HG03565 (cell line): ENCODE results near the gene CXCR1.
"Not testable (repeated sequence)": the region's sequence is repeated elsewhere in the genome, so short reads cannot be mapped to it uniquely, and the experiment has no call there.

ENCODE experiments used
- ATAC-seq: cut with Tn5 transposase; IDR thresholded peaks from one replicate; pipeline ENCODE4 v1.9.1; 2021; ENCODE audit warnings: mild to moderate bottlenecking, moderate library complexity; ENCODE audit not compliant: unreplicated experiment

The CXCR1 gene

DNA sequence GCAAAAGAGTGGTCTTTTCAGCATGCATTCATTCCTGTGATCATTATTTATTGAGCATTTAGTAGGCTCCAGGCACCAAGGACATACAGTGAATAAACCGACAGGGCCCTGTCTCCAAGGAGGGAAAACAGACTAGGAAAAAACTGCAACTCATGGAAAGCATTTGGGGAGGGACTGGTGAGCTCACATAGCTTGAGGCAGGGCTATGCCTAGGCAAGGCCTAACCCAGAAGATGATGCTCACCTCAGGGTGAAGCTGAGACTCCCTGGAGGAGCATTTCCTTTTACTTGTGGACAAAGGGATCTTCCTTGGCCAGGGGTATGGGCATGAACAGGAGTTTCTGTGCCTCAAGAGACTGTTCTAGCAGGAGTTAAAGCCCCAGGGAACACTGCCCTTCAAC is 3.9 kb downstream of the CXCR1 start:
- ATAC-seq = no peak

DNA sequence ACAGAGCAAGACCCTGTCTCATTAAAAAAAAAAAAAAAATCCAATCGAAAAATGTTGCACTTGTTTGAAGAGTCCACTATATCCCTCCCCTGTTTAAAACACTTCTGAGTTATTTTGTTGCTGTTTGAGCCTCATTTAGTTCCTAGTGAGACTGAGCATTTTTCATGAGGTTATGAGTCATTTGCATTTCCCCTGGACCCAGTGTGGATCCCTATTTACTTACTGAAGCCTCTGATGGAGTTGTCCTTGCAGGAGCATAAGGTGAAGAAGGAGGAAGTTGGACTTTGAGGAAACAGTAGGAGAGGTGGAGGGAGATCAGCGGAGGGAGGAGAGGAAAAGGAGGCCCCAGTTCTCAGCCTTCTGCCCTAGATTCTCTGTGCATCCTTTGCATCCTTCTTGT is 5.1 kb downstream of the CXCR1 start:
- no peak for ATAC-seq

DNA sequence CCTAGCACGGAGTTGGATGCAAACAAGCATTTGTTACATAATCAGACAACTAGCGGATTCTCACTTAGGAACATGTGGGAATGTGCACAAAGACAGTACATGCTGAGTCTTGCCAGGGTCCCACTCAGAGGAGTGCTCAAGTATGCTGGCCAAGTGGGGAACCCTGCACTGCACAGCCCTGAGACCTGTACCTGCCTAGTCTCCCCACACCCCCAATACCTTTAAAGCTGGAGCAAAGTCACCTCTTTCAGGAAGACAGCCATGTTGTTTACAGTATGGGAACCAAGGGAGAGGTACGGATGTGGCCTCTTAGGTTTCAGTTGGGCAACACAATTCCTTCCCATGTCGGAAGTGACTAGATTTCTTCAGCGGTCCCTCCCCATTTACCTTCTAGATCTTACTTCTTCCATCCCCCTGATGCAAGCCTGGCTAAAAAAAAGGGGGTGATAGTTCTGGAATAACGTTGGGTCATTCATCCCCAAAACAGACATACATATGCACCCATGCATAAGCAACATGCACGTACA is 10.7 kb downstream of the CXCR1 start:
- ATAC-seq = no peak

DNA sequence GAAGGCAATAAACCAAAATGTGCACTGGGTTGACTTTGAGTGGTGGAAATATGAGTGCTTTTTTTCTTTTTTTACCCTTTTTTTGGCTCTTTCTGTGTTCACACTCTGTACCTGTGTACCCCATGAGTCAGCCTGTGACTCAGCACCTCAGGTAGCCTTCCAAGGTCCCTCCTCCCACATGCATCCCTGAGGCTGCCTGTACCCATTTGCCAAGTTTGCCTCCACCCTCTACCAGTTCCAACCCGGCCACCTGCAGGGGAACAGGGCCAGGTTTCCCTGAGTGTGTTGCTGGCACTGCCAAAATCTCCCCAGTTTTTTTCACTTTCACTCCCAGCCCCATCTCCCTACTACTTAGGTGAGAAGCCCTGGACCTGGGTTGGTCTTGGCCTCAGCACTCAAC is 14.0 kb downstream of the CXCR1 start:
- no peak for ATAC-seq

DNA sequence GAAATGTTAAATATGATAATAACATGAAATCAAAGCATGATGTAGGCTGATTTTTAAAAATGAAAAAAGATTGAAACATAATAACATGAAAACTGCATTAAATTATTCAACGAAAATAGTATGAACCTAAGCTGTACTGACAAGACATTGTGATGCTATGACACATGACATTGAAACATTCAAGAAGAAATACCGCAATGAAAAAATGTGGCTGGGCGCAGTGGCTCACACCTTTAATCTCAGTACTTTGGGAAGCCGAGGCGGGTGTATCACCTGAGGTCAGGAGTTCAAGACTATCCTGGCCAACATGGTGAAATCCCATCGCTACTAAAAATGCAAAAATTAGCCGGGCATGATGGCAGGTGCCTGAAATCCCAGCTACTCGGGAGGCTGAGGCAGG is 14.6 kb downstream of the CXCR1 start:
- ATAC-seq = no peak

DNA sequence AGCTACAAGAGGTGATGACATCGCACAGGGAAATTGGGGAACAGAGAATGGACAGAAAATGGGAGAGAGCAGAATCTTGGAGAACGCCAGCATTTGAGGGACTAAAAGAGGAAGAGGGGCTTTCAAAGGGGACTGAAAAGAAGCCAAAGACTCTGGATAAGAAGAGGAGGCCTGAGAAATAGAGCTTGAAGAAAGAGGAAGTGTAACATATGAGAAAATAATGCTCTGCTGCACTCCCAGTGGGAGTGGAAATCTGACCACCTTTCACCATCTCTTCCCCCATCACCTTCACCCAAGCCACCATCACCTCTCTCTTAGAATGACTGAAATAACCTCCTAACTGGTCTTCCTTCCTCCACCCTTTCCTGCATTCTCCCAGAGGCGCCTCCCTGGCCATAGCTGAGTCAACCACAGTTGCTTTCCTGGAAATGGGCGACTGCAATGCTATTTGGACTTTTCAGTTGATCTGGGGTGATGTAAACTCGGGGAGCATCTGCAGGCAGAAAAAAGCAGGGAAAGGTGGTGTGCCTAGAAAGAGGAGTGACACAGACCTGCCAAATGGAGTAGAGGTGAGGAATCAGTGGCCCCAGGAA is 16.8 kb downstream of the CXCR1 start:
- no peak for ATAC-seq

DNA sequence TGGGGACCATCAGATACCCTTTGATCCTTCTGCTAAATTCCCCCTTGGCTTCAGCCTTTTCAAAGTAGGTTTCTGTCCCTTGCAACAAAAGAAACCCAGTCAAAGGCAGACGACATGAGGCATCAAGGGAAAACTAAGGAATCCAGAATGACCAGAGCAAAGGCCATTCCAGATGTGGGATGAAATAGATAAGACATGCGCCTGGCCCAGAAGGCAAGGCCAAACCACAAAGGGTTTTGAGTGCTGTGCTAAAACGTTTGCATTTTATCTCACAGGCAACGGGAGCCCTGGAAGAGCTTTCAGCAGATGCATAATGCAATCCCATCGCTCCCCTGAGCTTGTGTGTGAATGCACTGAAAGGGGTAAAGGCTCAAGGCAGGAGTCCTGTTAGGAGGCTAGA is 17.7 kb downstream of the CXCR1 start:
- ATAC-seq = no peak

DNA sequence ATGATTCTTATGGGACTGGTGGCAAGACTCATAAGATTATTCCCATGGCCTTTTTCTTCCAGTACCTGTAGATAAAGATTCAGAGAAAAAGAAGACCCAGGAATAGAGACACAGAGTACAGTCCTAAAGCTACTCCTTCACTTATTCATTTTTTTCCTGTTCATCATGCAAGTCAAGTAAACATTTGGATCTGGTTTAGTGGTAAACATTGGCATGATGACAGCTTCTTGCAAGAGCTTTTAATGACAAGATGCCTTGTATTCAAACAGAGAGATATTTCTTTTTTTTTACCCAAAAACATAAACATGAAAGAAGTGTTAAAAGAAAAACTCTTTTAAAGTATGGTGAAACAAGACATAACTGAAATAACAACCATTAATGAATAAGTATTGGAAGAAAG is 20.7 kb downstream of the CXCR1 start:
- ATAC-seq = no peak

DNA sequence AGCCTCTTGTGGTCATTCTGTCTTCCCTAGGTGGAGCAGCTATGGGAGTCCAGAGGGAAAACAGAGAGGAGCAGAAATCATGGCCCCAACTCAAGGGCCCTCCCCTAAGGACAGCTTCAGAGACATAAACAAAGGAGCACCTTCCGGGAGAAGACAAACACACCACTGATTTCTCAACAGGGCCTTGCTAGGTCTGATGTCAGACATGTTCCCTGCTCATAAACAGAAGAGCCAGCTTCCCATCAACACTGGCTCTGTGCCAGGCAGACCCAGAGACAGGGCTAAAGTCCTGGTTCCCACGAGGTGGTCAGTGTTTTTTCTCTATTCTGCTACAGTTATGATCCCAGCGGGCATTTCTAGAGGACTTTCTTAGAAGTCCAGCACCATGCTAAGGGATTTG is 21.6 kb downstream of the CXCR1 start:
- ATAC-seq = no peak

DNA sequence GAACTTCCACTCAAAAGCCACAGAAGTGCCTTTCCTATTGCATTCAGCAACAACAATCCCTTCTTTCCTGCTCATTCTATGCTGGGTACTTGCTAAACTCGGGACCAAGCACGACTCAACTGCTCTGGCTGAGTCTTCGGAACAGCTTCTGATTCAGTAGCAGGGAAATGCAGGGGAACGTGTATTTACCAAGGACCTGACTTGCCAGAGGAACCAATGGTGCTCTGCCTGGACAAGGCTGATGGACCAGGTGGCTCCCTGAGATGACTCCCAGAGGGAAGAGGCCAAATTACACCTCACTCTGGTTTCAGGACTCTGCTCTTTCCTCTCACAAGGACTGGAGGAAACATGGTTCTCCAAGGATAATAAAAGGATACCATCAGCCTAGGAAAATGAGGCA is 28.7 kb downstream of the CXCR1 start:
- no peak for ATAC-seq

DNA sequence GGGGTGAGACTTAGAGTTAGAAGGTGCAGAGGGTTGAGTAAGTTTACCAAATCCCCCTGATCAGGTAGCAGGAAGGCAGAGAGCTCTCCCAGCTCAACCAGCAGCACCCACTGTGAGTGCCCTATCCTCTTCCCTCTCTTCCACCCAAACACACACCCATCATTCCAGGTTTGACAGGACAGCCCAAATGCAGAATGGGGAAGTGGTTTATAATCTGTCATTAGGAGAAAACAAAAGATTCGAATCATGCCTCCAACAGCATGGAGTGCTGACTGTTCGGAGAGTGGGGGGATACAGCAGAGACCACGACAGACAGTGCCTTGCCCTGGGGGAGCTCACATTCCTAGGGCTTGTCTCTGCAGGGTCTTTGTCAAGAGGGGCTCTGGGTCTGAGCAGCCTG is 29.2 kb downstream of the CXCR1 start:
- no peak for ATAC-seq

DNA sequence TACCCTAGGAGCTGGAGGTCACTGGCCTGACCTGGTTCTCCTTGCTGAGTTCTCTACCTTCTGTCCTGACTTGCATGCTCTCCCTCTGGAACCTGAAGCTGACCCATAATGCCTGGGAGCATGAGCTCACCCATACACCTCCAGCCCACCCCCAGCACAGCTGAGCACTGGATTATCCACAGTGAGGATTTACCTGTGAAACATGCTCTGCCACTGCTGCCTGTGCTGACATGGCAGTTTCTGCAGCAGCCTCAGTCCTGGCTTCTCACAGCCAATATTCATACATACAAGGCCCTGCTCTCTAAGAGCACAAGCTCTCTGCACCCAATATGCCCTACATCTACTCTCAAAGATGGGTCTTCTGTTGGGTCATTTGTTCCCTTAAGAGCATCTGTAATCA is 35.9 kb downstream of the CXCR1 start:
- no peak for ATAC-seq

DNA sequence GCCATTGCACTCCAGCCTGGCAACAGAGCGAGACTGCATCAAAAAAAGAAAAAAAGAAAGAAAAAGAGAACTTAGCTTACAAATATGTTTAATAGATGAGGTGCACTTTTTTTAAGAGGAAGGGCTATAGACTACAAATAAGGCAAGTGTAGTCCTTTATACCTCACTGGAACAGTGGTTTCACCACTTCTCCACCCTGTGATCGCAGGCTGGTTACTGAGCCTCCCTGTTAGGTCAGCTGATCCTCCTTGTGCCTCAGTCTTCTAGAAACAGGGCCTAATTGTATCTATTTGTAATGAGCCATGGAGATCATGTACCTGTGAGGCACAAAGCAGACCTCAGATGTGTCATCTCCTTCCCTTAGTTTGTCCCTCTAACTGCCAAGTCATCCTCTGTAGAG is 36.4 kb downstream of the CXCR1 start:
- no peak for ATAC-seq

DNA sequence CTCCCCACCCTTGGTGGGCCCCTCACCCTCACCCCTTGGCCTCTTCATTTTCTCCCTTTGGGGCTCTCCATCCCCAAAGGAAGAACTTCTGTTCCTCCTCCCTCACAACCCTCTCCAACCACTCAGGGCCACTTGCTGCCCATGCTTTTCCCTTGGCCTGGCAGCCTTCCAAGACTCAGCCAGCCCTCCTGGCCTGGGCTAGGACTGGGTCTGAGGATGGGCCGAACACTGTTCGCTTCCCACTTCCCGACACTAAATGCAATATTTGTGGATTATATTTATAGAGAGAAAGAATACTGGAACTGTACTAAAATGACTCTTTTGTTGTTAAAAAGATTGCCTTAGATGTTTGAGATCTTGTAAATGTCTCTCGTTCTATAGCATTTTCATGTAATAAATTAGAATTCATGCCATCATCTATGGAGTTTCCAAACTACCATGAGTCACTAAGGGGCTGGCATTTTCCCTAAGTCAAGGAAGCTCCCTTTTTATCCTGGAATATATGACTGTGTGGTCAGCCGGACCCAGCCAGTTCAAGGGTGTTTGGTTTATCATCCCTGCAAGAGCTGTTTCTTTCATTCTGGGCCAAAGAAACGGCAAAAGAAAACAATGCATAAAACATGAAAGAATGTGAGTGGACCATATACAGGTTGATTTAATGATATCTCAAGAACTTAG is 37.2 kb downstream of the CXCR1 start:
- no peak for ATAC-seq

DNA sequence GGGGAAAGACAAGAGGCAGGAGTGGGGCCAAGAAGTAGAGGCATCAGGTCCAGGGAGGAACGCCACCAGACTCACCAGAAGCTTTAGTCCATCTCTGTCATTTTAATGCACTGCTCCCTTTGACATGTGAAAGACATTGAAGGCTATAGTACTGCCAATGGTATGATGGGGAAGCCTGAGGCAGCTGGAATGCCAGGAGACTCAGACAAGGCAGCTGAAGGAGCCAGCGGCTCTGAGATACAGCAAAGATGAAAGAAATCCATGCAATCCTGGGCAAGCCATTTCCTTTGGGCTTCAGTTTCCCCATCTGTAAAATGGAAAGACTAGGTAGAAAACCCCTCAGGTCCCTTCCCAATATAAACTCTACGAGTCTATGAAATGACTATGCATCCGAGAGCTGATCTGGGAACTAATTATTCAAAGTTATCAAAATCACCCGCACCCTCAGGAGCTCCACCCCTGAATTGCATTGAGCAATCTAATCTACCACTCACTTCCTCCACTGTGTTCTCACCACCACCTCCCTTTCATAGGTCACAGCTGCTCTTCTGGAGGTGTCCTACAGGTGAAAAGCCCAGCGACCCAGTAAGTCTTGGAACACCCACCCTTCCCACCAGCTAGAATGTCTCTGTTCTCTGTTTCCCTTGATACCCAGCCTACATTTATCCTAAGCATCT is 37.8 kb downstream of the CXCR1 start:
- no peak for ATAC-seq

DNA sequence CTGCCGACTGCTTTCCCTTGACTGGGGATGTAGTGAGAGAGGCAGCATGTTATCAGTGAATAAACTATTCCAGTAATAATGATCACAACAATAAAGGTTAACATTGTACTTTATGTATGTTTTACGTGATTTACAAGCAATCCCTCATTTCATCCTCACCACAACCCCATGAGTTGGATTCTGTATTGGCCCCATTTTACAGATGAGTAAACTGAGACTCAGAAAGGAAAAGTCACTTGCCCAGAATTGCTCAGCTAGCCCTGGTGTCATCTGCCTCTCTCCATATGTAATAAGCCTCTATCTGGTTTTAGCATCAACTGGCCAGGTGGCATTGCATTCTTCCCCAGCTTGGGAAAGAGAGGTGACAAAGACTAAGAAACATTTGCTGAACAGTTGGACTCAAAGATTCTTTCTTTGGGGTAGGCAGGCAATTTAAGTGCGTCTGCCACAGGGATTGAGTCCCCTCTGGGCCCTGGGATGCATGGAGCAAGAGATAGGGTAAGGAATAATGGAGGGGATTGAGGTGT is 38.8 kb downstream of the CXCR1 start:
- ATAC-seq = no peak

DNA sequence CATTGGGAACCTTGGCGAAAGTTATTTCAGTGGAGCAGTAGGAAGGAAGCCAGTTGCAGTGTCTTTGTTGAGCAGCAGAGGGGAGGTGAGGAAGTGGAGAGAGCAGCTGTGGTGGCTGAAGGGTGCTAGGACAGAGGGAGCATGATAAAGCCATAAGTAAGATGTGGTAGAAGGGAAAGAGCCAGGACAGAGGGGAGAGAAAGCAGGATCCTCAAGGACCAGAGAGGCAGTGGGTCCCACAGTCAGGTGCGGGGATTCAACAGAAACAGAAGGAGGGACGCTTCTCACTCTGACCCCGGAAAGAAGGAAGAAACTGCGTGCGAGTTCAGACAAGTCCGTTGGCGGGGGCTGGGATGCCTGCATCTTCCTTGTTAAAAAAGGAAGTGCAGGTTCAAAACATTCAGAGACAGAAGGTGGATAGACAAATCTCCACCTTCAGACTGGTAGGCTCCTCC is 41.1 kb downstream of the CXCR1 start, which contains the start of gene CXCR2:
CXCR2 (plus strand) TSS at position 403 of the 455 bp plus-strand sequence. CDS start 8,774 bp downstream, outside the sequence.
- no peak for ATAC-seq

DNA sequence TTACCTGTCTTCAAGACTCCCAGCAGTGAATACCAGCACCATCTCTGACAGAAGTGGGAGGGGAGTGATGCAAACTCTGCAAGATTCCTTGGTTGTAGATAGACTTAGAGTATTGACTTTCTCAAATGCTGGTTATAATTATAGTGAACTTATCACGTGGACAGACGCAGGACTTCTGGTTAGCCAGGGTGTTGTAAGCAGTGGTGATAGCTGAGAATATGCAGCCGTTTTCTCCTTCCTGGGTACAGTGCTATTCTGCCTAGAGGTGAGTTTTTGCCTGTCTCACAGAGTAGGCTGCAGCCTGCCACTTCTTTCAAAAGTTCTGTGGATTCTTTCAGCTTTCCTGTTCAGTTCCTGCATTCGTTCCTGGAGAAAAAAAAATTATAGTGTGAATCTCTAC is 41.7 kb downstream of the CXCR1 start:
- no peak for ATAC-seq

DNA sequence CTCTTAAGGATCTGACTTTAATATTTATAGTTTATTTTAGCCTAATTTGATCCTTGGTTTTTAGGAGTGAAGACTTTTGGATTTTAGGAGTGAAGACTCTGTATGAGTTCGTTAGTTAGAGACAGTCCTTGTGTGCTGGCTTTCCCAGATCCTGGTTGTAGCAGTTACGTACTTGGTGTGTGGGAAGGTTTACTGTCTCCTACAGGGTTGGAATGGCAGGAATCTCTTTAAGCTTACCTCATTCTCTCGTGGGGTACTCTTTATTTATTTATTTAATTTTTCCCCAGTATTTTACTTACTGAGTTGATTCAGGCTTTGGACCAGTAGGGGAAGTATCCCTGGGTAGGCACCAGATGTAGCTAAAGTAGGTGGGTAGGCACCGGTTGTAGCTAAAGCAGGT is 42.8 kb downstream of the CXCR1 start:
- no peak for ATAC-seq

DNA sequence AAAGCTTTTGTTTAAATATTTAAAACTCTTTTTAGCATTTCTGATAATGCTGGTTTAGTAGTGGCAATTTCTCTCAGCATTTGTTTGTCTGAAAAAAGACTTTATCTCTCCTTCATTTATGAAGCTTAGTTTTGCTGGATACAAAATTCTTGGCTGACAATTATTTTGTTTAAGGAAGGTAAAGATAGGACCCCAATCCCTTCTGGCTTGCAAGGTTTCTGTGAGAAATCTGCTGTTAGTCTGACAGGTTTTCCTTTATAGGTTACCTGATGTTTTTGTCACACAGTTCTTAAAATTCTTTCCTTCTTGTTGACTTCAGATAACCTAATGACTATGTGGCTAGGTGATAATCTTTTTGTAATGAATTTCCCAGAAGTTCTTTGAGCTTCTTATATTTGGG is 44.5 kb downstream of the CXCR1 start:
- not testable (repeated sequence) for ATAC-seq

DNA sequence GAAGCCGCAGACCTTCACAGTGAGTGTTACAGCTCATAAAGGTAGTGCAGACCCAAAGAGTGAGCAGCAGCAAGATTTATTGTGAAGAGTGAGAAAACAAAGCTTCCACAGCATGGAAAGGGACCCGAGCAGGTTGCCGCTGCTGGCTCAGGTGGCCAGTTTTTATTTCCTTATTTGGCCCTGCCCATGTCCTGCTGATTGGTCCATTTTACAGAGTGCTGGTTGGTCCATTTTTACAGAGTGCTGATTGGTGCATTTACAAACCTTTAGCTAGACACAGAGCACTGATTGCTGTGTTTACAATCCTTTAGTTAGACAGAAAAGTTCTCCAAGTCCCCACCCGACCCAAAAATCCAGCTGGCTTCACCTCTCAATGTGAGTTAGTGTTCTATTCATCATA is 45.0 kb downstream of the CXCR1 start:
- ATAC-seq = not testable (repeated sequence)
